DND-41 (cell line): ENCODE measurements around the gene CLTA.

Experiments
- ATAC-seq: fragments of 200-7000 bp; cut with Tn5 transposase; 3 replicates; pipeline ENCODE4 v1.9.1; 2021; ENCODE audit warnings: low read depth; ENCODE audit not compliant: insufficient read depth
- DNase-seq: peaks from one replicate; pipeline ENCODE4 v3.0.0-alpha.2; 2020
- H2AFZ ChIP-seq: 2 replicates; pipeline ENCODE4 v1.6.0; 2012; ENCODE audit warnings: low read depth, low read length
- H3K27ac ChIP-seq: 2 replicates; pipeline ENCODE4 v1.5.1; 2012; ENCODE audit warnings: low read length, inconsistent platforms
- H3K27me3 ChIP-seq: fragments of 200-600 bp; sonication (generic); 2 replicates; pipeline ENCODE4 v1.6.0; 2012; ENCODE audit warnings: low read length, mild to moderate bottlenecking, inconsistent platforms; ENCODE audit not compliant: insufficient read depth, poor library complexity
- H3K36me3 ChIP-seq: 2 replicates; pipeline ENCODE4 v1.5.1; 2012; ENCODE audit warnings: low read length, inconsistent platforms; ENCODE audit not compliant: insufficient read depth
- H3K4me1 ChIP-seq: 2 replicates; pipeline ENCODE4 v1.5.1; 2012; ENCODE audit warnings: mild to moderate bottlenecking, low read length; ENCODE audit not compliant: insufficient read depth
- H3K4me2 ChIP-seq: 2 replicates; pipeline ENCODE4 v1.6.0; 2012; ENCODE audit warnings: mild to moderate bottlenecking, moderate library complexity, low read length, inconsistent platforms; ENCODE audit not compliant: insufficient read depth
- H3K4me3 ChIP-seq, 2 experiments: fragments of 200-600 bp in 1 of 2; shearing (Covaris generic) in 1 of 2; 2 replicates each; pipeline ENCODE4 v1.5.1; 2012 to 2016; ENCODE audit warnings: inconsistent platforms in 2 of 2, low read length in 2 of 2, mild to moderate bottlenecking in 2 of 2, low read depth in 1 of 2, moderate library complexity in 1 of 2
- H3K79me2 ChIP-seq: 2 replicates; pipeline ENCODE4 v1.6.0; 2012; ENCODE audit warnings: low read length, inconsistent platforms; ENCODE audit not compliant: insufficient read depth
- H3K9ac ChIP-seq: 2 replicates; pipeline ENCODE4 v1.6.0; 2012; ENCODE audit warnings: low read depth, mild to moderate bottlenecking, inconsistent platforms, low read length, moderate library complexity
- H3K9me3 ChIP-seq: 2 replicates; pipeline ENCODE4 v1.5.1; 2012; ENCODE audit warnings: low read length, moderate library complexity, mild to moderate bottlenecking, inconsistent platforms; ENCODE audit not compliant: insufficient read depth, severe bottlenecking
- H4K20me1 ChIP-seq: 2 replicates; pipeline ENCODE4 v1.6.0; 2012; ENCODE audit warnings: low read length; ENCODE audit not compliant: insufficient read depth
- CTCF ChIP-seq: IDR thresholded peaks from 2 replicates; pipeline ENCODE4 v1.5.1; 2012; ENCODE audit warnings: borderline replicate concordance, low read length, moderate library complexity, mild to moderate bottlenecking; ENCODE audit not compliant: poor library complexity, severe bottlenecking; ENCODE audit errors: extremely low read depth
- EZH2 ChIP-seq: IDR thresholded peaks from 3 replicates; pipeline ENCODE4 v1.6.1; 2012; ENCODE audit warnings: borderline replicate concordance, low read depth, mild to moderate bottlenecking, moderate library complexity, low read length, inconsistent platforms; ENCODE audit not compliant: severe bottlenecking

Gene CLTA

GRCh38 chr9:36142510-36143244 is 48.0 kb upstream of the CLTA start:
- DNase-seq (no peak), ATAC-seq (no peak)
- peaks cover 23% of the 10 kb centered on the region for H3K4me1 ChIP-seq
- H3K4me3 ChIP-seq: no peak overlapping the region
- no peaks in the 10 kb centered on the region for H3K36me3 ChIP-seq
- H3K27me3 ChIP-seq: peaks cover 3% of the 10 kb centered on the region
- no peak overlapping the region for H3K4me2 ChIP-seq
- H3K9me3 ChIP-seq: no peaks in the 10 kb centered on the region
- H3K79me2 ChIP-seq: no peaks in the 10 kb centered on the region
- H4K20me1 ChIP-seq: peaks cover 5% of the 10 kb centered on the region; the same call in 1 of the 2 replicates
- H3K9ac ChIP-seq: no peak overlapping the region
- no peak overlapping the region for H2AFZ ChIP-seq
- no peak for TF ChIP-seq CTCF
- no peak for TF ChIP-seq EZH2
- H3K27ac ChIP-seq: no peak overlapping the region

DNA sequence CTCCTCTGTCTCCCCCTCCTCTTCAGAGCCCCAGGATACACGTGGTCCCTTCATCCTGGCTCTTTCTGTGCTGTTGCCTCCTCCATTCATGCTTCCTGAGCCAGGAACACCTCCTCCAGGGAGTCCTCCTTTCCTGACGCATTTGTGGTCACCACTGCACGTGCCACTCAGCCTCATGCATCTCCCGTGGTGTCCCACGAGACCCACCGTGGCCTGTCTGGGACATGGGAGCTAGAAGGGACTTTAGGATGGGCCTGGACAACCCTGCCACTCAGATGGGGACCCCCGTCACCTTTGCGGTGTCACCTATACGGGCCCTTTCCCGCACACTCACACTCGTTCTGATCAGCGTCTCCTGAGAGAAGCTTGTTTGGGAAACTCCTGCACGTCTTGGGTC is 47.5 kb upstream of the CLTA start:
- no peaks in the 10 kb centered on the region for H3K36me3 ChIP-seq
- H3K9me3 ChIP-seq: no peaks in the 10 kb centered on the region
- no peak overlapping the region for H3K4me3 ChIP-seq
- no peak overlapping the region for H2AFZ ChIP-seq
- H3K79me2 ChIP-seq: no peaks in the 10 kb centered on the region
- 0 out of 2 replicates have a peak, but pooled peaks cover 2% of the 10 kb centered on the region for H4K20me1 ChIP-seq
- ATAC-seq (no peak), DNase-seq (no peak)
- H3K27ac ChIP-seq: no peak overlapping the region
- TF ChIP-seq EZH2: no peak
- no peak for TF ChIP-seq CTCF
- no peaks in the 10 kb centered on the region for H3K27me3 ChIP-seq
- peaks cover 22% of the 10 kb centered on the region for H3K4me1 ChIP-seq
- H3K9ac ChIP-seq: no peak overlapping the region
- H3K4me2 ChIP-seq: no peak overlapping the region

DNA sequence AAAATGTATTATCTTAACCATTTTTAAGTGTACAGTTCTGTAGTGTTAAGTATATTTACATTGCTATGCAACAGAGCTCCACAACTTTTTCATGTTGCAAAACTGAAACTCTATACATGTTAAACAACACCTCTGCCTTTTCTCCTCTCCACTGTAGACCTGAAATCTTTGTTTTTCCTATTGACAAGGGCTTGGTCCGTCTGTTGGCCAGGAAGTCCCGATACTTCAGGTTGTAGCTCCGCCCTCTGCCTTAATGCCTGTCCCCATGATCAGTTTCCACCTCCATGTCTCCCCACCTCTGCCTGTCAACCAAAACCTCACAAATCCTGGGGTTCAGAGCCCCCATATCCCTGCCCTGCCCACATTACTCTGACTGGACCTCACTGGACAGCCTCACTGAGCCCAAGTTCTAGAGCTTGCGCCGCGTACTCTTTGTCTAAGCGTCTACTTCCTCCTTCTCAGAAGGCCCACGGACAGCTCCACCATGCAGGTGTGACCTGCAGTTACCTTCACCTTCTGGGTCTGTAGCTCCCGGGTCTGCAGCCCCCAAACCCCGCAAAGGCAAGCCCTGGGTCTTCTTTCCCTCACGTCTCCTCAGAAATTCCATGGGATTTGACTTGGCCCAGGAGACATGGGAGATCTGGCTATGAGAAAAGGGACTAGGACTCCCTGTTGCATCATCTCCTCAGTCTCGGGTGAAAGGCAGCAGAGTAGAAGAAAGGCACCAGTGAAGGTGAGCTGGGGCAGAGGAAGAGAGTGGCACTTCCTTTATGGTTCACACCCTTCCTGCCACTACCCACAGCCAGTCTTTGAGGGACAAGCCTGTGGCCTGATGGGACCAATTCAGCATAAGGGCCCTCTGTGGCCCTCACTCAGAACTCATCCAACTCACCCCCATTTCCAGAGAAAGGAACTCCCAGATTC is 46.1 kb upstream of the CLTA start:
- no peak overlapping the region for H3K4me2 ChIP-seq
- no peak overlapping the region for H2AFZ ChIP-seq
- H3K27ac ChIP-seq: no peak overlapping the region
- no peak overlapping the region for H3K4me3 ChIP-seq
- peaks cover 21% of the 10 kb centered on the region for H3K4me1 ChIP-seq
- no peak for DNase-seq
- H3K9ac ChIP-seq: no peak overlapping the region
- H3K79me2 ChIP-seq: no peaks in the 10 kb centered on the region
- H3K9me3 ChIP-seq: no peaks in the 10 kb centered on the region
- no peaks in the 10 kb centered on the region for H3K36me3 ChIP-seq
- no peak for ATAC-seq
- TF ChIP-seq EZH2: no peak
- H4K20me1 ChIP-seq: no peaks in the 10 kb centered on the region
- H3K27me3 ChIP-seq: no peaks in the 10 kb centered on the region

DNA sequence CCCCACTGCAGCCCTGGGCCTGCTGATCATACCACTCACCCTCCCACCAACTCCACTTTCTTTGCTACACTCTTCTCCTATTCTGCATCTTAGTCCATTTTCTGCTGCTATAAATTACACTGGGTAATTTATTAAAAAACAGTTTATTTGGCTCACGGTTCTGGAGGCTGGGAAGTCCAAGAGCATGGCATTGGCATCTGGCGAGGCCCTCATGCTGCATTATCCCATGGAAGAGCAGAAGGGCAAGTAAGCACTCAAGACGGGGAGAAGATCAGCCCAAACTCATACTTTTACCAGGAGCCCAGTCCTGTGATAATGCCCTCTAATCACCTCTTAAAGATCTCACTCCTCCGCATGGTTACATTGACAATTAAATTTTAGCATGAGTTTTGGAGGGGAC is 44.8 kb upstream of the CLTA start:
- Histone ChIP-seq H3K9ac (no peak overlapping the region), H3K4me1 (peaks cover 12% of the 10 kb centered on the region), H3K27me3 (no peaks in the 10 kb centered on the region), H3K9me3 (no peaks in the 10 kb centered on the region), H2AFZ (no peak overlapping the region), H3K79me2 (no peaks in the 10 kb centered on the region), H3K4me3 (no peak overlapping the region), H3K4me2 (no peak overlapping the region), H3K36me3 (no peaks in the 10 kb centered on the region), H4K20me1 (no peaks in the 10 kb centered on the region), H3K27ac (no peak overlapping the region)
- DNase-seq (no peak), ATAC-seq (no peak)
- TF ChIP-seq CTCF (no peak), EZH2 (no peak)
